K562 (cell line): Measurements from ENCODE around the gene SNX25. TPM values are rescaled to one million over a fixed set of nuclear protein-coding genes. Genes with fewer than 3 reads are reported as not detected.

Experiments used
- ATAC-seq: fragments of 200-7000 bp; cut with Tn5 transposase; 3 replicates; pipeline ENCODE4 v1.9.1; 2020; ENCODE audit warnings: moderate library complexity
- BruUV-seq: library from RNA; stranded (reverse); fragments of 400-500 nt; replicated peaks from 2 replicates; lab custom pipeline; 2021; lab: Mats Ljungman, UMichigan
- CTCF ChIA-PET: fragments of 300-600 bp; formaldehyde crosslinking; extraction: SDS; loops from one replicate; lab custom pipeline; 2021; ENCODE audit warnings: low intra/inter-chr PET ratio; lab: Yijun Ruan, JAX
- POLR2A ChIA-PET: fragments of 300-600, 350-650 bp; sonication (Branson Sonifier 250); formaldehyde crosslinking; extraction: SDS; loops from one replicate; lab custom pipeline; 2021; ENCODE audit warnings: antibody characterized with exemption, inconsistent platforms; lab: Yijun Ruan, JAX
- DNase-seq, 4 experiments: peaks; one replicate each; pipeline versions ENCODE4 v3.0.0 to v3.0.0-alpha.2; 2011 to 2018; ENCODE audit warnings: low spot score in 3 of 4, mixed read lengths in 3 of 4; ENCODE audit errors: extremely low read depth in 1 of 4
- FAIRE-seq: peaks from 2 replicates; lab custom pipeline; 2011; peaks lifted over from hg19 to GRCh38; lab: Jason Lieb, UNC
- H2AFZ ChIP-seq: 2 replicates; pipeline ENCODE4 v1.6.0; 2011; ENCODE audit warnings: low read depth, low read length, control low read depth, inconsistent platforms
- H3K27ac ChIP-seq: fragments of 200-600 bp; 3 replicates; pipeline ENCODE4 v1.8.0; 2011; ENCODE audit warnings: low read depth, mild to moderate bottlenecking, control low read depth, inconsistent platforms, low read length, moderate library complexity, mixed read lengths; ENCODE audit errors: extremely low read depth
- H3K27me3 ChIP-seq, 2 experiments: fragments of 300-600 bp in 1 of 2; 2 replicates in 1 of 2; 3 replicates in 1 of 2; pipeline versions ENCODE4 v1.6.0 to v1.8.0; 2011; ENCODE audit warnings: inconsistent platforms in 2 of 2, low read length in 2 of 2, mild to moderate bottlenecking in 1 of 2, mixed read lengths in 1 of 2, moderate library complexity in 1 of 2; ENCODE audit not compliant: control insufficient read depth in 2 of 2, insufficient read depth in 2 of 2
- H3K36me3 ChIP-seq: fragments of 300-600 bp; 3 replicates; pipeline ENCODE4 v1.8.0; 2011; ENCODE audit warnings: mild to moderate bottlenecking, low read length, inconsistent platforms; ENCODE audit not compliant: control insufficient read depth, insufficient read depth
- H3K4me1 ChIP-seq, 2 experiments: fragments of 200-600 bp in 1 of 2; replicated peaks in 1 of 2; 2 replicates in 1 of 2; 3 replicates in 1 of 2; pipeline versions ENCODE4 v1.5.1 to v1.8.0; 2011; ENCODE audit warnings: inconsistent platforms in 2 of 2, low read length in 2 of 2, mild to moderate bottlenecking in 1 of 2, mixed read lengths in 1 of 2, moderate library complexity in 1 of 2; ENCODE audit not compliant: control insufficient read depth in 2 of 2, insufficient read depth in 2 of 2
- H3K4me2 ChIP-seq: 2 replicates; pipeline ENCODE4 v1.6.1; 2011; ENCODE audit warnings: low read length, control low read depth, inconsistent platforms, mixed read lengths; ENCODE audit not compliant: insufficient read depth
- H3K4me3 ChIP-seq: fragments of 200-600 bp; sonication (generic), shearing (Covaris generic); 2 replicates; pipeline ENCODE4 v1.5.1; 2016; ENCODE audit warnings: control low read depth, inconsistent platforms
- H3K79me2 ChIP-seq: fragments of 200-600 bp; 3 replicates; pipeline ENCODE4 v1.8.0; 2011; ENCODE audit warnings: low read length, inconsistent platforms; ENCODE audit not compliant: control insufficient read depth, insufficient read depth
- H3K9ac ChIP-seq, 2 experiments: 2 replicates each; pipeline versions ENCODE4 v1.6.0 to v1.6.1; 2011; ENCODE audit warnings: low read depth in 2 of 2, low read length in 2 of 2, control low read depth in 1 of 2, inconsistent platforms in 1 of 2, mild to moderate bottlenecking in 1 of 2, mixed read lengths in 1 of 2; ENCODE audit not compliant: insufficient read depth in 1 of 2
- H3K9me1 ChIP-seq: one replicate; pipeline ENCODE4 v1.6.0; 2011; ENCODE audit warnings: inconsistent platforms, mild to moderate bottlenecking, low read length, moderate library complexity; ENCODE audit not compliant: control insufficient read depth, insufficient read depth
- H3K9me3 ChIP-seq: replicated peaks from 2 replicates; pipeline ENCODE4 v1.5.1; 2011; ENCODE audit warnings: low read depth, low read length, inconsistent platforms; ENCODE audit not compliant: control insufficient read depth, insufficient read depth
- H4K20me1 ChIP-seq: replicated peaks from 2 replicates; pipeline ENCODE4 v1.6.1; 2011; ENCODE audit warnings: low read length, inconsistent platforms, mixed read lengths; ENCODE audit not compliant: control insufficient read depth, insufficient read depth
- E2F4 ChIP-seq: sonication (generic); formaldehyde crosslinking; IDR thresholded peaks from 2 replicates; pipeline ENCODE4 v1.8.0; 2022; ENCODE audit warnings: mild to moderate bottlenecking, low read depth, missing genetic modification reagents
- E4F1 ChIP-seq: fragments of 250-450 bp; sonication (Bioruptor Pico); IDR thresholded peaks from 2 replicates; pipeline ENCODE4 v1.5.0; 2021; ENCODE audit warnings: mild to moderate bottlenecking, borderline replicate concordance
- RBM17 ChIP-seq: fragments of 200-400 bp; formaldehyde crosslinking; IDR thresholded peaks from 2 replicates; pipeline ENCODE4 v1.6.1; 2017; ENCODE audit warnings: low read depth, mild to moderate bottlenecking, low read length, borderline replicate concordance
- ZFP1 ChIP-seq: fragments of 450-650 bp; formaldehyde crosslinking; IDR thresholded peaks from 2 replicates; pipeline ENCODE4 v1.4.0; 2020; ENCODE audit warnings: mild to moderate bottlenecking, mixed read lengths
- ZNF277 ChIP-seq: fragments of 250-450 bp; sonication (Bioruptor Pico); IDR thresholded peaks from 2 replicates; pipeline ENCODE4 v1.8.0; 2022; ENCODE audit warnings: inconsistent platforms, mild to moderate bottlenecking, moderate library complexity, borderline replicate concordance
- WGBS: fragments of 100-300 bp; shearing (Covaris generic); methylation state at CpG from one replicate; pipeline ENCODE4 v1.1.6; 2016; ENCODE audit warnings: low coverage, mixed read lengths; ENCODE audit not compliant: insufficient coverage; ENCODE audit errors: missing lambda C conversion rate; 5-methylcytosine and 5-hydroxymethylcytosine counted together
- in situ Hi-C: fragments of 300-500 bp; cut with MboI; formaldehyde crosslinking; loops from 4 replicates; pipeline ENCODE4 v1.15.0; 2018; ENCODE audit warnings: inconsistent platforms, mixed read lengths
- intact Hi-C: fragments of 100-400 bp; cut with micrococcal nuclease; formaldehyde crosslinking; loops from 2 replicates; pipeline ENCODE4 v1.14.2; 2022
- polyA plus RNA-seq, 8 experiments: library from polyadenylated mRNA; depleted of rRNA in 4 of 8; stranded (reverse) in 5 of 8; unstranded in 3 of 8; fragments of >200 nt; fragmentation: Nextera tagmentation in 2 of 8; fragmentation: Illumina TruSeq in 1 of 8; extraction: Ambion mirVana in 2 of 8; extraction: Trizol in 1 of 8; gene quantifications; 2 replicates each; pipeline versions ENCODE4 v1.2.1 to v1.2.3, GENCODE V29; 2011 to 2014; ENCODE audit warnings: inconsistent platforms in 1 of 8, missing spikeins in 1 of 8
- total RNA-seq, 7 experiments: library from RNA; depleted of rRNA in 6 of 7; stranded (reverse); fragments of >200 nt in 6 of 7; fragmentation: Illumina TruSeq in 2 of 7; extraction: Trizol in 2 of 7; gene quantifications; 2 replicates each; pipeline versions ENCODE4 v1.2.1 to v1.2.3, GENCODE V29; 2011 to 2021; ENCODE audit warnings: low replicate concordance in 1 of 7

SNX25 gene
- total and polyA plus RNA-seq, 9 of the 15 experiments (the other 6 are each of a cell fraction or from before 2014, with no cell fraction given): 2.5 to 23.4 (median 13.3) TPM

GRCh38 chr4:185227713-185228278 is 18.4 kb downstream of the SNX25 start:
- peak; percentile 15; the same call in 1 of the 3 replicates for ATAC-seq
- intact Hi-C loops: no loop called here
- BruUV-seq: no TSS peak
- no peak overlapping the region for H3K4me2 ChIP-seq
- peaks cover 3% of the 10 kb centered on the region; the same call in 2 of the 3 replicates for H3K79me2 ChIP-seq
- no peaks in the 10 kb centered on the region for H3K9me3 ChIP-seq
- in situ Hi-C loops: no loop called here
- no peak overlapping the region for H2AFZ ChIP-seq
- no peaks in the 10 kb centered on the region for H3K27me3 ChIP-seq
- ChIA-PET POLR2A (interaction anchor here (0.5 kb wide), 1 partner anchor 169 kb away, joined by 3 read pairs; the partner anchor contains the start of gene ANKRD37), CTCF (no interaction called here)
- H4K20me1 ChIP-seq: 0 out of 2 replicates have a peak, but pooled peaks cover 3% of the 10 kb centered on the region
- no peaks in the 10 kb centered on the region for H3K36me3 ChIP-seq
- H3K4me1 ChIP-seq: peaks cover 0 to 4% of the 10 kb centered on the region in 2 experiments; a peak in 2 of 5 replicates
- WGBS: 83% methylated on average over 5 of the region's 9 CpGs
- TF ChIP-seq E2F4 (CRISPR knock-in tag): no peak
- TF ChIP-seq RBM17: no peak
- TF ChIP-seq ZNF277 (CRISPR knock-in tag): no peak
- no peak for TF ChIP-seq E4F1 (CRISPR knock-in tag)
- no peak for TF ChIP-seq ZFP1 (CRISPR knock-in tag)
- no peak overlapping the region for H3K9ac ChIP-seq
- no peaks in the 10 kb centered on the region for H3K9me1 ChIP-seq
- no peak for DNase-seq
- no peak overlapping the region for H3K4me3 ChIP-seq
- FAIRE-seq: no peak
- no peak overlapping the region for H3K27ac ChIP-seq
